ENCODE measurements around the gene RPS19.
"Not testable (repeated sequence)": the region's sequence is repeated elsewhere in the genome, so short reads cannot be mapped to it uniquely, and the experiment has no call there.

Gene RPS19

DNA sequence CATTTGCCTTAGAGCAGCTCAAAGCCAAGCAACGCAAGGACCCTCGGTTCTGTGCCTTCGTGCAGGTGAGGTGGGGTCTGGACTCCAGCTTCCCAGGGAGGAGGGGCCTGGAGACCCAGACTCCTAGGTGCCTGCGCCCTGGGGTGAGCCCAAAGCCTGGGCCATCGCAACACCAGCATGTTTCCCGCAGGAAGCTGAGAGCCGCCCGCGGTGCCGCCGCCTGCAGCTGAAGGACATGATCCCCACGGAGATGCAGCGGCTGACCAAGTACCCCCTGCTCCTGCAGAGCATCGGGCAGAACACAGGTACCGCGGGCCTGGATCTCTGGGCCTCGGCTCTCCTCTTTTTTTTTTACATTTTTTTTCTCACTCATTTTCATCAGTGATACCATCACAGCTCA lies 42.5 kb downstream of the RPS19 start:
- no peak for DNase-seq

DNA sequence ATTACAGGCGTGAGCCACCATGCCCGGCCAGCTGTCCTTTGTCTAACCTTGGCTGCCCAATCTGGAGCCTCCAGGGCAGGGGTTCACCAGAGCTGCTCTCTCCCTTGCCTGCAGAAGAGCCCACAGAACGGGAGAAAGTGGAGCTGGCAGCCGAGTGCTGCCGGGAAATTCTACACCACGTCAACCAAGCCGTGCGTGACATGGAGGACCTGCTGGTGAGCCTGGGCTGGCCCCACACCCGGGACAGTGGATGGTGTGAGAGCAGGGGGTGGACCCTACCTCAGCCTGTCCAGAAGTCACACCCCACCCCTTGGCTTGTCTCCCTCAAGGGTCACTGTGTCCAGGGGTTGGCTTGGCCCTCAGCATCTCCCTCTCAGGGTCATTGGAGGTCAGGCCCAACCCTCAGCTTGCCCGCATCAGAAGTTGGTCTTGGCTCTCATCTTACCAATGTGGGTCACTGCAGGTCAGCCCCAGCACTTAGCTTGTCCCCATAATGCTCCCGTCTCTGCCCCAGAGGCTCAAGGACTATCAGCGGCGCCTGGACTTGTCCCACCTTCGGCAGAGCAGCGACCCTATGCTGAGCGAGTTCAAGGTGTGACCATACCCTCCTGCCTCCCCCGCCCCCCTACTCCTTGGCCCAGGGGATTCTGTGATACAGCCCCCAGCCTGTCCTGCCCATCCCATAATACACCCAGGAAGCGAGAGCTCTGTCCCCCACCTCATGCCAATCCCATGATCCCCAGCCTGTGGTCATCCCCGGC lies 43.3 kb downstream of the RPS19 start:
- DNase-seq = no peak

DNA sequence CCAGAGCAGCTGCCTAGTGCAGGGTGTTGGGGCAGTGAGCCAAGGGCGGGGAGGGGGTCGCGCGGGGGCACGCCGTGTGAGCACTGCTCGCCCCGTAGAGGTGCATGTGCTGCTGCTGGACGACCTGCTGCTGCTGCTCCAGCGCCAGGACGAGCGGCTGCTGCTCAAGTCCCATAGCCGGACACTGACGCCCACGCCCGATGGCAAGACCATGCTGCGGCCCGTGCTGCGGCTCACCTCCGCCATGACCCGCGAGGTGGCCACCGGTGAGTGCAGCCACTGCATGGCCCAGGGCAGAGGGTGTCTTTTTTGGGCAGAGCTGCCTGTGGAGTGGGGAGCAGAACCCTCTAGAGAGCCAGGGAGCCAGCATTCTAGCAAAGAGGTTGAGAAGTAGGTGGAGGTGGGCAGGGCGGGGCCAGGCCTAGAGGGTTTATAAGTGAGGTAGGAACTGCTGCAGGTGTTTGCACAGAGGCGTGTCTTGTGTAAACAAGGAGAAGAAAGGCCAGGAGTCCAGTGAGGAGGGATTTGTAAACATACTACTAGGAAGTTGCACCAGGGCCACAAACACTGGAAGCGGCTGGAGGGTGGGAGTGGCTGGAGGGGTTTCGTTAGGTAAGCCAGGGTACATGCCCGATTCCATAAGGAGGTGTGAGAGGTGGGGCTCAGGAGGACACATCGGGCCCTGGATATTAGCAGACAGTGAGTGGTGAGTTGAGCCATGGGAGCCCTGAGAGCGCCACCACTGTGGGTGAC lies 44.2 kb downstream of the RPS19 start:
- DNase-seq = no peak

DNA sequence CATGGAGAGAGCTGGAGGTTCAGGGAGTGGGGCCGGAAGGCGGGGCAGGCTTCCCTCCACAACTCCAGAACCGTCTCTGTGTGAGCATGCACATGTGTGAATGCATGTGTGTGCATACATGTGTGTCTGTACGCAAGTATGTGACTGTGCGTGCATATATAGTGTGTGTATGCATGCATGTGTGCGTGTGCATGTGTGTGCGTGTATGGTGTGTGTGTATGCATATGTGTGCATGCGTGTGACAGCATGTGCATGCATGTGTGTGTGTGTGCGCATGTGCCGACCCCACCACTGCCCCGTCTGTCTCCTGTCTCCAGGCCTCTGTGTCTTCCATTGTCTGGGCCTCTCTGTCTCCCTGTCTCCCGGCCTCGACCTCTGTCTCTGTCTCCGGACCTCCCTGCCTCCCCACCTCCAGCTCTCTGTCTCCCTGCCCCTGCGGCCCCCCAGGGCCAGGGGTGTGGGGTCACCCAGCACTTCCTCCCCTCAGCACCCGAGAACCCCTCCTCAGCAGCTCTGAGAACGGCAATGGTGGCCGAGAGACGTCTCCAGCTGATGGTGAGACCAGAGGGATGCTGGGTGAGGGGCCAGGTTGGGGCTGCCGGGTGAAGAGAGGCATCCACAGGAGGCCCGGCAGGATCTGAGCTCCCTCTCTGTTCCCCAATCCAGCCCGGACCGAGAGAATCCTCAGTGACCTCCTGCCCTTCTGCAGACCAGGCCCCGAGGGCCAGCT lies 45.4 kb downstream of the RPS19 start:
- no peak for DNase-seq

DNA sequence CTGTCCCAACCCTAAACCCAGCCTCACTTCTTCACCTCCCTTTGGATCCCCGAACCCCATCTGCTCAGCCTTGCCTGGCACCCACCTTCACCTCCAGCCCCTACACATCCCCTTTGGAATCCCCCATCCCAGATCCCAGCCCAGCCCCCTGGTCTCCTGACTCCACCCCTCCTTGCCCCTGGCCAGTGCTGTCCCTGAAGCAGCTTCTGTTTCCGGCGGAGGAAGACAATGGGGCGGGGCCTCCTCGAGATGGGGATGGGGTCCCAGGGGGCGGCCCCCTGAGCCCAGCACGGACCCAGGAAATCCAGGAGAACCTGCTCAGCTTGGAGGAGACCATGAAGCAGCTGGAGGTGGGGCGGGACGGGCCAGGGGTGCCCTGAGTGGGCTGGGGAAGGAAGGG lies 46.2 kb downstream of the RPS19 start:
- DNase-seq = no peak

DNA sequence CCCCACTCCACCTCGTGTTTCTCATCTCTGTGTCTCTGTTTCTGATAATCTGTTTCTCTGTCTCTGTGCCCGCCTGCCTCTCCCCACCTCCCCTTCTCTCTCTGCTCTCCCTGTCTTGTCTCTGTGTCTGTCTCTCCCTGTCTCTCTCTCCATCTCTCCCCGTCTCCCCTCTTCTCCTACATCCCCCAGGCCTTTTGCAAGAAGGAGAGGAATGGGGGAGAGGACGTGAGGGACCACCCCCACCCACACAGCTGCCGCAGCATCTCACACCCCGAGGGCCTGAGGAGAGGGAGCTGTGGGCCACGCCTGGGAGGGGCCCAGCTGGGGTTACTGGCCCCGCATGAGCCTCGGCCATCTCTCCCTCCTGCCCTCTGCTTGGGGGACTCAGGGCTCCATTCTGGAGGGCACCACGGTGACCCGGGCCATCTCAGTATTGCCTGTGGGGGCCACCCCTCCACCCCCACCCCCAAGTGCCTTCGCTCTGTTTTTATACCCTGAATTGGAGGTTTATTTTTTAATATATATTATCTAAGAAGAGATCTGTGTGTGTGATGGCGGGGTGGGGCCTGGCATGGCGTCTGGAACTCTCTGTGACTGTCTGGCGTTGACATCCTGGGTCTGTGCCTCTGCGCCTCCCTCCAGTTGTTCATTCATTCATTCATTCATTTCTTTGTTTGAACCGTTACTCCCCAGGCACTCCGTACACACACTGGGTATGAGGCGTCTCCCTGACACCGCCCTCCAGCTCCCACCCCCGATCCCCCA lies 47.0 kb downstream of the RPS19 start:
- DNase-seq = no peak

DNA sequence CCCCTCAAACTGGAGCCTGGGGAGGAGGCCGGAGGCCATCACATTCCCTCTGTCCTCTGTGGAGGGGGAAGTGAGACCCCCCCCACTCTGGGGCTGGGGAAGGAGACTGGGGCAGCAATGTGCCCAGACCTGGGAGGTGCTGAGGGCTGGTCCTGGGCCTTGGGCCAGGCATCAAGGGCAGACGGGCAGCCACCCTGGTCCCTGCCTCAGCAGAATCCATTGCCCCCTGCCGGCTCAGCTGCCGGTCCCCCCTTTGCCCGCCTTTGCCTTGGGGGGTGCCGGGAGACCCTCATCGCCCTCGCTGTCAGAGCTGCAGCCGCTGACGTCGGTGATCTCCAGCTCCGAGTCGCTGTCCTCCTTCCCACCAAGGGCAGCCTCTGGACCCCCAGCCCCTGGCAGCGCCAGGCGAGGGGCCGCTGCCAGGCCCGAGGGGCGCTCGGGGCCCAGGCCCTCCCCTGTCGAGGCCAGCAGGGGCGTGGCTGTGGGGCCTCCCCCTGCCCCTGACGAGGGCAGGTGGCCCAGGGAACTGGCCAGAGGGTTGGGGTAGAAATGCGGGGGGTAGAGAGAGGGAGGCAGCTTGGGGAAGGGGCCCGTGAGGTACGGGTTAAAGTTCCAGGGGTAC lies 48.0 kb downstream of the RPS19 start:
- no peak for DNase-seq

DNA sequence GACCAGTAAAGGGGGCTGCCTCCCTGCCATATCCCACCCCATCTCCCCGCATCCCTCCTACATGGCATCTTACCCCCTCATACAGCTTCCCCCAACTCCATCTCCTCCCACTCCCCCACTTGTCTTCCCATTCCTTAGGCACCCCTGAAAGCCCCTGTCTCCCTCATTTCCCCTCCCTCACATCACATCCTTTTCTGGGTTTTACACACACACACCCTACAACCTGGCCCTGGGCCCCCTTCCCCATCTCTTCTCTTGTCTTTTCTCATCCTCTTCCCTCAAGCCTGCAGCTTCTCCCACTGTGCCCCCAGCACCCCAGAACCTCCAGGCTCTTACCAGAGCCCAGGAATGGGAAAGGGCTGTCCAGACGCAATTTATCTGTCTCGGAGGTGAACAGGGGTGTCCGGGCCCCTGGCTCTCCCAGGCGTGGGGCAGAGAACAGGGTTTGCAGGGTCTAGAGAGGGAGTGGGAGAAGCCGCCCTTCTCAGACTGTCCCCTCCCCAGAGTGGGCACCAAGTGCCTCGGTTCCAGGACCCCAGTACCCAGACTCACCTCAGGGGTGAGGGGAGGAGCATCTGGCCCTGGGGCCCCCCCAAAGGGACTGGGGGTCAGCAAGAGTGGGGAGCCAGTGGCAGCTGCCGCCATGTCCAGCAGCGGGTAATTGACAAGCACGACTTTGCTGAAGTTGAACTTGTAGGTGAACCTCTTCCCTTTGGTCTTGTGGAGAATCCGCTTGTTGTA lies 48.8 kb downstream of the RPS19 start:
- DNase-seq = no peak

DNA sequence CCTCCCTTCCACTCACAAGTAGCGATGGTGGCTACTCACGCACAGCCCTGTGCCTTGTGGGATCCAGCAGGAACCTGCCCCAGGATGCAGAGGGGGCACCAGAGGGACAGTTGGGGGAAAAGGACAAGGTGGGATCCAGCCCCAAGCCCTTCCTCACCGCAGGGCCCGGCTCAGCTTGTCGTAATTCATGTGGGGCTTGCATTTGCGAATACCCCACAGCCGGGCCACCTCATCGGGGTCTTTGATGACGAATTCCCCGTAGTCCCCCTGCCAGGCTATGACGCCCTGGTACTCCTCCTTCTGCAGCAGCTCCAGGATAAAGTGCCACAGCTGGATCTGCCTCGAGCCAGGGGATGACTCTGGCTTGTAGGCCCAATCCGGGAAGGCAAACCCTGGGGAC lies 49.7 kb downstream of the RPS19 start:
- no peak for DNase-seq

DNA sequence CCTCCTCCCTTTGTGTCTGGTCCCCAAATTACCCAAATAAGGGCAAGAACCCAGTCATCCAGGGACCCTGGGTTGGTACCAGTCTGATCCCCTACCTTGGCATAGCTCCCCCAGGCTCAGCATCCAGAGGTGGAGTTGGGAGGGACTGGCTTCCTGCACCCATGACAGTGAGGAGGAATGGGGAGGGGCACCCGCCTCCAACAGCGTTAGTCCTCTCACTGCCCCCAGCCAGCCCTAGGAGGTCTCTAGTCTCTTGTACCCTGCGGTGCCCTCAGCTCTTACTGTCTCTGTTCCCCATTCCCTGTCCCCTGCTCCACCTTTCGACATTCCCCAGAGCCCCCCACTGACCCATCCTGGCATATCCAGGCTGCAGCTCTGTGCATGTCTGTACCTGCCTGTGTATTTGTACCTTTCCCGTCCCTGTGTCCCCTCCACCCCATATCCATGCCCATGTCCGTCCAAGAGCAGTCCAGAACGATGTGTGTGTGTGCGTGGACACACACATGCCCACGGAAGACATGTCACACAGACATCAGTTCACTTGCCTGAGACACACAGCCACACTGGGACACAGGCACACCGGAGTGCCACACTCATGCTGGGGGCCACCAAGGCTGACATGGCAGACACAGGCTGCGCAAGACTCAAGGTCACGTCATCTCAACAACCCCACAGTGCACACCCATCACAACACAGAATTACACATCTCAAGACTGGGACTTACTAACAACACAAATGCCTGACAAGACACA lies 50.4 kb downstream of the RPS19 start:
- no peak for DNase-seq

DNA sequence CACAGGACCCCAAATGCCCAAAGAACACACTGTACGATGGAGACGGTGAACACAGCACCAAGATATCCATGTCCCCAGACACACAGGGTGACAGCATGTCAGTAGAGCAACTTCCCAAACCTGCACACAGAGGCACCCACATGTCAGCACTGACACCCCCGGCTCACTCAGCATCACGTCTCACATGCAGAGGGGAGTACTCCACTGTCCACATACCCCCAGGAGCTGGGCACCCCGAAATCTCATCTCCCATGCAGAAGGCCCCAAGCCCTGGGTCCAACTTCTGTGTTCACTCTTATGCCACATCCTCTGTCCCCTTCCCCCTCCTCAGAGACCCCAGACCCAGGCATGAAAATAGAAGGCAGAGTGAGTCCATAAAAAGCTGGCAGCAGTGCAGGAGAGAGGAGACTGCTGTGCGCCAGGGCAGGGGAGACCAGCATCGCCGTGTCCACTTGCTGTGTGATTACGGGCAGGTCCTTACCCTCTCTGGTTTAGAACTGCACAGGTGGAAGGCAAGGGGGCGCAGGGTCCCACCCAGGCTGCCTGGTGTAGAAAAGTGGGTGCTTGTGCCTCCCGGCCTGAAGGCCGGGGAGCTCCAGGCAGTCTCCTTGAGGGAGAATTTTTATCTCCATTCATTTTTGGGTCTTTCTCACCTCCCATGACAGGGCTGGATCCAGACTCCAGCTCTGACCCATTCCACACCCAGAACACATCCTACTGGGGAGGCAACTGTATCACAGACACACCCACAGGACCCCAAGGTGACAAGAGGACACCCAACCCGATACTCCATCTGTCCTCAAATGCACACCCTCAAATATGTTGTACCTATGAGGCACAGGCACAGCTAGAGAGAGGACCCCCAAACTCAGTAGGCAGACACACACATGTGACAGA lies 51.2 kb downstream of the RPS19 start:
- DNase-seq = no peak

DNA sequence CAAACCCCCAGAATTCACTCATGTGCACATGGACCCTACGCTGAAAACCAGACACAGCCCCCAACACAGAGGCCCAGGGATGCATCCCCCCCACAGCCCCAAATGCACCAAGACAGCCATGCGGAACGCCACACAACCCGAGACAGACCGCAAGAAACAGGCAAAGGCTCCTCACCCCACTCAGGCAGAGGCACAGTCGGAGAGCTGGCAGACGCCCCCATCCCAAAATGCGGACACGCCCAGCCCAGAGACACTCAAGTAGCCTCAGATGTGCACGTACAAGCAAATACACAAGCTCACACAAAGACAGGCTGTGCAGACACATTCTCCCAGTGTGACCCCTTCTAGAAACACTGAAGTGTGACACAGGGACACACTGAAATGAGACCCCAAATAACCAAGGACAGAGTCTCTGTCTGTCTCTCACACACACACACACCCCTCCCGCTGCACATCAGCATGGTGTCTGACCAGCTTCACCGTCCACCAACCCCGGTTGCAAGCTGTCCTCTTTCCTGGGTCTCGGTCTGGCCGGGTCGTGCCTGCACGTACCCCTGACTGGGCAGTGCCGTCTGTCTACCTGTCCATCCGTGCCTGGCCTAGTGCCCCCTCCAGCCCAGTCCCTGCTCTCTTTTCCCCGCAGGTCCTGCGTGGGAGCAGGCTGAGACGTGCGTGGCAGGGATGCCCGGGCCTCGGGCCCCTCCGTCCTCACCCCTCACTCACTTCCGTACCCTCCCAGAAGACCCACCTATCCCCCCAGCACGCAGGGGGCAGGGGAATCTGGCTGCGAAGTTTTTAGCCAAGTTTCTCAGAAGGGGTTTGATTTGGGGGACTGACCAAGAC lies 52.1 kb downstream of the RPS19 start:
- DNase-seq = no peak

DNA sequence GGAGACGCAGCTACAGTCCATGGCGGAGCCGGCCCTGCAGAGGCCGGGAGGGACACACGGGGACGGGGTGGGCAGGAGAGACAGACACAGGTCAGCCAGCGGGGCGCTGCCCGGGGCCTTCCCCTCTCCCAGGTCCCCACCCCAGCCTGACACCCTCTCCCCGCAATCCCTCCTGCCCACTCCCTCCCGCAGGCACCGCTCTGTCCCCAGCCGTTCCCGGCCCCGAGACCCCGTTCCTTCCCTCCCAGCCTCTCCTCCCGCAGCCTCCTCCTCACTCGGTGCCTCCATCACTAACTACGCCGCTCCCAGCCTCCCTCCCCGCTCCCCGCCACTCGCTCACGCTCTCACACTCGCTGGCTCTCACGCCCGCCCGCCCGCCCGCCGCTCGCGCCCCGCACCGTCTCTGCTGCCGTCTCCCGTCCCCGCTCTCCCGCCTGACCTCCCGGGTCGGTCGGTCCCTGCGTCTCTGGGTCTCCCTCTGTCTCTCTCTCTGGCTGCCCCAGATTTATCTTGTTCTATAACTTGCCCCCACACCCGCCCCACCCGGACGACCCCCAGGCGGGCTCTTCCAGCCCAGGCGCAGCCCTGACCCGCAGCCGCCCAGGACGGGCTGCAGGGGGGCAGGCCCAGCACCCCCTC lies 53.0 kb downstream of the RPS19 start:
- no peak for DNase-seq

DNA sequence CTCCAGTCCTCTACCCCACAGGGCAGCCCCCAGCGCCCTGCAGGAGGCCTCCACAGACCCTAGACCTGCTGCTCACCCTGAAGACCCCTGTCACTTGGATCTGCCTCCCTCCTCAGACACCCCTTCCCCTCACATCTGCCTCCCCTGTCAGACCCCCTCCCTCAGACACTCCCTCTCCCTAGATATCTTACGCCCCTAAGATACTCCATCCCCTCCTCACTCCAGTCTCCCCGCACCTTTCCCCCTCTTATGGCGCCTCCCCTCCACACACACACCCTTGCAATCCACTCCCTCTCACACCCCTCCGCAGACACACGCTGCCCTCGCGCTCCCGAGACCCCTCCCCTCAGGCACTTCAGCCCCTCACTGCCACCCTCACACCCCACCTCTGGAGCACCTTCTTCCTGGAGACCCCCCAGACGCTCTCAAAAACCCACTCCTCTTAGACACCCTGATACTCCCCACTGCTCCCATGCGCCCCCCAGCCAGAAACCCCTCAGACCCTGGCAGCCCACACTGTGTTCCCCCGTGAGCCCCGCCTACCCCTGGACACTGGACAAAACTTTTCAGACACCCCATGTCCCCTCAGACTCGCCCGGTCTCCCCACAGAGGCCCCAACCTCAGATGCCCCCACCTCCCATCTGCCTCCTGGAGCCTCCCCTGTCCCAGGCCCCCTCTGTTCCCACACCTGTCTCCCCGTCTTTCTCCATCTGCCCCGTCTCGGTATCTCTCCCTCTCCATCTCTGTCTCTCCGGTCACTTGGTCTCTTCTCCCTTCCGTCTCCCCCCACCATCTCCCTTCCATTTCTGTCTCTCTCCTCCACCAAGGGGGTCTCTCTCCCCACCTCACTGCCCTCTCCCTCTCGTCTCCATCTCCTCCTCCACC lies 53.7 kb downstream of the RPS19 start:
- DNase-seq = no peak

DNA sequence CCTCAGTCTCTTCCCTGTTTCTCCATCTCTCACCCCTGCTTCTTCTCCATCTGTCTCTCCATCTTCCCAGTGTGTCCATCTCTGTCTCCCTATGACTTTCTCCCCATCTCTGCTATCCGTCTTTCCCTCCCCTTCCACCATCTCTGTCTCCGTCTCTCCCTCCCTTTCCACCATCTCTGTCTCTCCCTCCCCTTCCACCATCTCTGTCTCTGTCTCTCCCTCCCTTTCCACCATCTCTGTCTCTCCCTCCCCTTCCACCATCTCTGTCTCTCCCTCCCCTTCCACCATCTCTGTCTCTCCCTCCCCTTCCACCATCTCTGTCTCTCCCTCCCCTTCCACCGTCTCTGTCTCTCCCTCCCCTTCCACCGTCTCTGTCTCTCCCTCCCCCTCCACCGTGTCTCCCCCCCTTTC lies 54.4 kb downstream of the RPS19 start:
- DNase-seq = not testable (repeated sequence)

DNA sequence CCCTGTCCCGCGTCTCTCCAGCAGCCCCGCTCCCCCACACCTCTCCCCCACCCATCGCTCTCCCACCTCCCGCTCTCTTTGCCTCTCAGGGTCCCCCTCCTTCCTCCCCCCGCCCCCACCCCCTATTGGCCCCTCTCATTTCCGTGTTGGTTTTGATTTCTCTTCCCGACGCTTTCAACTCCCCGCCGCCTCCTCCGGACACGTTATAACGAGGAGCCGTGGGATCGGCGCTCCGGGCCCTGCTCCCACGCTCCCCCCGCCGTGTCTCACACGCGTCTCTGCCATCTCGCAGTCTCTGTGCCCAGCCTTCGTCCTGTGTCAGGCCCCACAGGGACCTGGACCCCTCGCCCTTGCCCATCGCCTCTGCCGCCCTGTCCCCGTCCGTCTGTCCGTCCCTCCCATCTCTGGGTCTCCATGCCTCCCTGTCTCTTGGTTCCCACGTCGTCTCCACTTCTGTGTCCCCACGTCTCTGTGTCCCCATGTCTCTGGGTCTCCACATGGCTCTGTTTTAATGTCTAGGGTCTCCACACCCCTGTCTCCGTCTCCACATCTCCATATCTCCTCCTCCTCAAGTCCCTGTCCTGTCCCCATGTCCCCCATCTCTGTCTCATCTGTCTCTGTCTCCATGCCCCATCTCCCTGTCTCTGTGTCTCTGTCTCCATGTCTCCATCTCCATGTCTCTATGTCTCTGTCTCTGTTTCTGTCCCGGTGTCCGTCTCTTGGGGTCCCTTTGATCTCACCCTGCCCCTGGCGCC lies 55.1 kb downstream of the RPS19 start:
- DNase-seq = no peak

All from activated effector memory CD4-positive, alpha-beta T cell treated with anti-CD3 and anti-CD28 coated beads, Interleukin-2, amount 50 U/mL, for 16 hours (primary cell).